T47D (cell line): ENCODE measurements around the gene TYRP1.
A peak's percentile ranks its signal among the peaks of the same experiment; 100 is the strongest.

Source experiments
- DNase-seq, 2 experiments: peaks; one replicate each; pipeline versions ENCODE4 v3.0.0 to v3.0.0-alpha.2; 2011 to 2012; ENCODE audit warnings: low read depth in 1 of 2, low spot score in 1 of 2
- JUND ChIP-seq: IDR thresholded peaks from 2 replicates; pipeline ENCODE4 v1.6.1; 2012; ENCODE audit warnings: low read depth
- in situ Hi-C: cut with HindIII; loops from 2 replicates; pipeline ENCODE4 v1.10.0; 2016; ENCODE audit warnings: low sequenced_read_pairs, low pct_unique_long_range_greater_than_20kb

The TYRP1 gene

GRCh38 chr9:12680341-12680740 is 12.8 kb upstream of the TYRP1 start:
- TF ChIP-seq JUND = no peak
- in situ Hi-C loops = no loop called here
- DNase-seq = peak in 1 of 2 experiments; percentile 59

- no peak for DNase-seq
- no peak for TF ChIP-seq JUND
- in situ Hi-C loops = no loop called here
These were observed 12.4 kb upstream of the TYRP1 start for GRCh38 chr9:12680757-12681156.

DNA sequence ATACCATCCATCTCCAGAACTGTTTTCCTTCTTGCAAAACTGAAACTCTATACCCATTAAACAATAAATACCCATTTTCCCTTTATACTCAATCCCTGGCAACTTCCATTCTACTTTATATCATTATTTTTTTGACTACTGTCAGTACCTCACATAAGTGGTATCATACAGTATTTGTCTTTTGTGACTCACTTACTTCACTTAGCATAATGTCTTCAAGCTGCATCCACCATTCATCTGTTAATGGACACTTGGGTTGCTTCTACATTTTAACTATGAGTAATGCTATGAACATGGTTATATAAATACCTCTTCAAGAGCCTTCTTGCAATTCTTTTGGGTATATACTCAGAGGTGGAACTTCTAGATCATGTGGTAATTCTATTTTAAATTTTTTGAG is 11.6 kb upstream of the TYRP1 start:
- in situ Hi-C loops = no loop called here
- TF ChIP-seq JUND = no peak
- DNase-seq = no peak

GRCh38 chr9:12684974-12685373 is 8.2 kb upstream of the TYRP1 start:
- in situ Hi-C loops = no loop called here
- DNase-seq = no peak
- no peak for TF ChIP-seq JUND

DNA sequence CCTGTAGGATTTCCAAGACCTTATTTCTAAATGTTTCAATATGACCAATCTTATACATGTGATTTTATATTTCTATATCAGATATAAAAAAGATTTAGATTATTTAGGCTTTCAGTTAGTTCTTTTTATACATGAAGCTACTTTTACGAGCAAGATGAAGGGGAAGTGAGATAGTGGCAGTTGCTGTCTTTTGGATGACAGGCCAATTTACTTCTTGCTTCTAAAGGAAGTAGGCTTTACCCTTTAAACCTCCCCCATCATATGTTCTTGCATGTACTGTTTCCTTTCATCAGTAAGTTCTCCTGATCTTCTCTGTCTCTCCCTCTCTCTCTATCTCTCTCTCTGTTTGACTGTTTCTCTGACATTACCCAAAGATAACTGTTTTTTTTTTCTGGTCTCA is 4.0 kb upstream of the TYRP1 start:
- no peak for DNase-seq
- TF ChIP-seq JUND = no peak
- in situ Hi-C loops = no loop called here

DNA sequence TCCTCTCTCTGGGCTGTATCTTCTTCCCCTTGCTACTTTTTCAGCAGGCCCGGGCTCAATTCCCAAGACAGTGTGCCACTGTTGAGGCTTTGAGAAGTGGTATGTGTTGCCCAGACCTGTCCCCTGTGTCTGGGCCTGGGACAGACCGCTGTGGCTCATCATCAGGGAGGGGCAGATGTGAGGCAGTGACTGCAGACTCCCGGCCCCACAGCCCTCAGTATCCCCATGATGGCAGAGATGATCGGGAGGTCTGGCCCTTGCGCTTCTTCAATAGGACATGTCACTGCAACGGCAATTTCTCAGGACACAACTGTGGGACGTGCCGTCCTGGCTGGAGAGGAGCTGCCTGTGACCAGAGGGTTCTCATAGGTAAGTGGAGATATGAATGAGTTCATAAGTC is 828 bp downstream of the TYRP1 start:
- DNase-seq = no peak
- TF ChIP-seq JUND = no peak
- in situ Hi-C loops = no loop called here

- no peak for TF ChIP-seq JUND
- in situ Hi-C loops = no loop called here
- DNase-seq = no peak
These were observed 2.3 kb downstream of the TYRP1 start for GRCh38 chr9:12695474-12695873.

- no peak for TF ChIP-seq JUND
- in situ Hi-C loops = no loop called here
- no peak for DNase-seq
These were observed 3.9 kb downstream of the TYRP1 start for GRCh38 chr9:12696931-12697622.

DNA sequence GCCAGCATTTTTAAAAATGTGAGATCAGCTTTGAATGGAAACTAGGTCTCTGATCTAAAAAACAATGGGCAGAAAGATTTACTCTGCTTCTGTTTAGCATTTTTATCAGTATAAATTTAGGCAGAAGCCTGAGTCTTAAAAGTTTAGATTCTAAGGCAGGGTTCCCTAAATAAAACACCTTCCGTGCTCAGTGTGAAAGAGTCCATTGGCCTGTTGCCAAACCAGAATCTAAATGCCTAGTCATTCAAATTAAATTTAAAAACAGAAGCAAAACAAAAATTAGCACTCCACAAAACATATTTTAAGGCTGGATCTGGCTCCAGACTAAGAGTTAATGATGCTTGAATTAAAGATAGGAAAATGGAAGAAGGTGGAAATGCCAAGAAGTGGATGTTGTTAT is 4.5 kb downstream of the TYRP1 start:
- TF ChIP-seq JUND = no peak
- in situ Hi-C loops = no loop called here
- no peak for DNase-seq

- DNase-seq = no peak
- TF ChIP-seq JUND = no peak
- in situ Hi-C loops = no loop called here
These were observed 5.1 kb downstream of the TYRP1 start for GRCh38 chr9:12698266-12698665.

GRCh38 chr9:12698986-12699385 is 5.8 kb downstream of the TYRP1 start:
- TF ChIP-seq JUND = no peak
- in situ Hi-C loops = no loop called here
- no peak for DNase-seq

- in situ Hi-C loops = no loop called here
- TF ChIP-seq JUND = no peak
- no peak for DNase-seq
These were observed 6.3 kb downstream of the TYRP1 start for GRCh38 chr9:12699529-12699928.

GRCh38 chr9:12701126-12701525 is 7.9 kb downstream of the TYRP1 start:
- in situ Hi-C loops = no loop called here
- no peak for DNase-seq
- no peak for TF ChIP-seq JUND

- TF ChIP-seq JUND = no peak
- DNase-seq = peak in 1 of 2 experiments; percentile 85
- in situ Hi-C loops = no loop called here
These were observed 9.1 kb downstream of the TYRP1 start for GRCh38 chr9:12702160-12702758.
